Thyroid gland (tissue), 4 donors: ENCODE measurements around the gene CDAN1.

ENCODE experiments used
- POLR2A ChIP-seq, 2 donors: fragments of 450-650 bp; IDR thresholded peaks; one replicate each; pipeline ENCODE4 v1.6.1; 2017; ENCODE audit warnings: antibody characterized with exemption in 2 of 2, mild to moderate bottlenecking in 2 of 2, moderate library complexity in 1 of 2
- TF ChIP-seq, protein P1 (sequence below), 6 experiments: fragments of 200-600 bp in 3 of 6; fragments of 450-650 bp in 3 of 6; sonication (generic) in 3 of 6; IDR thresholded peaks; one replicate each; pipeline ENCODE4 v1.5.1; 2016 to 2019; ENCODE audit warnings: antibody characterized with exemption in 6 of 6, mild to moderate bottlenecking in 2 of 6, inconsistent platforms in 1 of 6, moderate library complexity in 1 of 6

DNA sequence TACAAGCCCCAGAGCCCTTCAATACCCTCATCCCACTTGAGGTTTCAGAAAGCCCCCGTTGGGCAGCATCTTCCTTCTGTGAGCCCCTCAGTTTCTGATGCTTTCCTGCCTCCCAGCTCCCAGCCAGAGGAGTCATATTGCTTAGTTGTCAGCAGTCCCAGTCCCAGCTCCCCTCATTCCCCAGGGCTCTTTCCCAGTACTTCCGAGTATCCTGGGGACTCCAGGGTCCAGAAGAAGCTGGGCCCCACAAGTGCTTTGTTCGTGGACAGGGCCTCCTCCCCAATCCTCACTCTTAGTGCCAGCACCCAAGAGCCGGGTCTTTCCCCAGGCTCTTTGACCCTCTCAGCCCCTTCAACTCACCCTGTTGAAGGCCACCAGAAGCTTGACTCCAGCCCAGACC is 43.9 kb downstream of the CDAN1 start:
- TF ChIP-seq, protein P1, sequence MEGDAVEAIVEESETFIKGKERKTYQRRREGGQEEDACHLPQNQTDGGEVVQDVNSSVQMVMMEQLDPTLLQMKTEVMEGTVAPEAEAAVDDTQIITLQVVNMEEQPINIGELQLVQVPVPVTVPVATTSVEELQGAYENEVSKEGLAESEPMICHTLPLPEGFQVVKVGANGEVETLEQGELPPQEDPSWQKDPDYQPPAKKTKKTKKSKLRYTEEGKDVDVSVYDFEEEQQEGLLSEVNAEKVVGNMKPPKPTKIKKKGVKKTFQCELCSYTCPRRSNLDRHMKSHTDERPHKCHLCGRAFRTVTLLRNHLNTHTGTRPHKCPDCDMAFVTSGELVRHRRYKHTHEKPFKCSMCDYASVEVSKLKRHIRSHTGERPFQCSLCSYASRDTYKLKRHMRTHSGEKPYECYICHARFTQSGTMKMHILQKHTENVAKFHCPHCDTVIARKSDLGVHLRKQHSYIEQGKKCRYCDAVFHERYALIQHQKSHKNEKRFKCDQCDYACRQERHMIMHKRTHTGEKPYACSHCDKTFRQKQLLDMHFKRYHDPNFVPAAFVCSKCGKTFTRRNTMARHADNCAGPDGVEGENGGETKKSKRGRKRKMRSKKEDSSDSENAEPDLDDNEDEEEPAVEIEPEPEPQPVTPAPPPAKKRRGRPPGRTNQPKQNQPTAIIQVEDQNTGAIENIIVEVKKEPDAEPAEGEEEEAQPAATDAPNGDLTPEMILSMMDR (IDR thresholded peaks at IDR 0.05) = no peak
- no peak for TF ChIP-seq POLR2A (IDR thresholded peaks at IDR 0.05)
